22Rv1 (cell line): ENCODE measurements around the gene SLU7.

ENCODE experiments used
- H3K27ac ChIP-seq: fragments of 450-650 bp; 2 replicates; pipeline ENCODE4 v1.5.1; 2017
- ZFX ChIP-seq: fragments of 450-650 bp; IDR thresholded peaks from 2 replicates; pipeline ENCODE4 v1.6.1; 2017; ENCODE audit warnings: antibody characterized with exemption, borderline replicate concordance
- TF ChIP-seq, protein P1 (sequence below): fragments of 450-650 bp; IDR thresholded peaks from 2 replicates; pipeline ENCODE4 v1.5.1; 2017; ENCODE audit warnings: mild to moderate bottlenecking

The SLU7 gene

DNA sequence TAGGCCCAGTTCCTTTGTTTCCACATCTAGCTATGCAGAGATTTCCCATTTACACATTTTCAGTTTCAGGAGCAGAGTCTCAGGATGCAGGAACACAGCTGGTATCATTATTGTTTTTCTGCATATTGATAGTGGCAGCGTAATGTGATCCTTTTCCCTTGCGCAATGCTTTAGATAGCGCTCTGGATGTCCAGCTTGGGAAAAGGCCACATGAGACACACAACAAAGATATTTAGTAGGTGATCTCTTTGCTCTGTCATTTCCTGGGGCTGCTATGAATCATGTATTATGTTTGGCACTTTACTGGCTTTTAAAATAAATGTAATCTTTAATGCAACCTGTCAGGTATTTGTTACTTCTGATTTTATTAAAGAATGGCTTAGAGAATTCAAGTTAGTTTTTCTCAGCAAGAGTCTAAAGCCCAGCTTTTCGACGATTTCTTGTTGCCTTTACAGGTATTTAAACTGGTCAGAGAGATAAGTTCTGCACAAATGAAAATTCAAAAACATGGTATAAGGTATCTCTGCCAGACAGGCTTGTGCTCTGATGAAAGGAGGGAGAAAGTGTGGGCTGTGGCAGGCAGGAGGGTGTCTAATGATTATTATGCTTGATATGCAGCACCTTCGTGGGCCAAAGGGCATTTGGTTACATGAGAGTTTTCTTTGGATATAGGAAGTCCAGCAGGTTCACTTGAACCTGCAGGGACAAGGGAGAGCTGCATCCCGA lies 45.0 kb upstream of the SLU7 start:
- H3K27ac ChIP-seq = no peak overlapping the region
- TF ChIP-seq, protein P1, sequence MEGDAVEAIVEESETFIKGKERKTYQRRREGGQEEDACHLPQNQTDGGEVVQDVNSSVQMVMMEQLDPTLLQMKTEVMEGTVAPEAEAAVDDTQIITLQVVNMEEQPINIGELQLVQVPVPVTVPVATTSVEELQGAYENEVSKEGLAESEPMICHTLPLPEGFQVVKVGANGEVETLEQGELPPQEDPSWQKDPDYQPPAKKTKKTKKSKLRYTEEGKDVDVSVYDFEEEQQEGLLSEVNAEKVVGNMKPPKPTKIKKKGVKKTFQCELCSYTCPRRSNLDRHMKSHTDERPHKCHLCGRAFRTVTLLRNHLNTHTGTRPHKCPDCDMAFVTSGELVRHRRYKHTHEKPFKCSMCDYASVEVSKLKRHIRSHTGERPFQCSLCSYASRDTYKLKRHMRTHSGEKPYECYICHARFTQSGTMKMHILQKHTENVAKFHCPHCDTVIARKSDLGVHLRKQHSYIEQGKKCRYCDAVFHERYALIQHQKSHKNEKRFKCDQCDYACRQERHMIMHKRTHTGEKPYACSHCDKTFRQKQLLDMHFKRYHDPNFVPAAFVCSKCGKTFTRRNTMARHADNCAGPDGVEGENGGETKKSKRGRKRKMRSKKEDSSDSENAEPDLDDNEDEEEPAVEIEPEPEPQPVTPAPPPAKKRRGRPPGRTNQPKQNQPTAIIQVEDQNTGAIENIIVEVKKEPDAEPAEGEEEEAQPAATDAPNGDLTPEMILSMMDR = no peak
- no peak for TF ChIP-seq ZFX

DNA sequence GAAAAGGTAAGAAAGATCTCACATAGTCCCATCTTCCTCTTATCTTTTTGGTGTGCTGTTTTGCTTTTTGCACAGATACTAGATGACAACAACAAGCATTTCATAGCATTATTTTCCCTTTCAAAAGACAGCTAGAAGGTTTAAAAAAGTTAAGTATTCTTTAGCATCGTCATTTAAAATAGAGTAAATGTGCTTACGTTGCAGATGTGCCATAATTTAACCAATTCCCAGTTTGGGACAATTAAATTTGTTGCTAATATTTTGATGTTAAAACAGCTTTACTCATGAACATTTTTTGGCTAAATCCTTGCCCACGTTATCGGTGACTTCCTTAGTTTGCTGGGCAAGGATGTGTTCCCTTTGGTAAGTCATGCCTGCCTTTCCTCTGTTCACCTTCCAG lies 44.3 kb upstream of the SLU7 start:
- H3K27ac ChIP-seq = no peak overlapping the region
- TF ChIP-seq ZFX = no peak
- TF ChIP-seq, protein P1 = no peak

DNA sequence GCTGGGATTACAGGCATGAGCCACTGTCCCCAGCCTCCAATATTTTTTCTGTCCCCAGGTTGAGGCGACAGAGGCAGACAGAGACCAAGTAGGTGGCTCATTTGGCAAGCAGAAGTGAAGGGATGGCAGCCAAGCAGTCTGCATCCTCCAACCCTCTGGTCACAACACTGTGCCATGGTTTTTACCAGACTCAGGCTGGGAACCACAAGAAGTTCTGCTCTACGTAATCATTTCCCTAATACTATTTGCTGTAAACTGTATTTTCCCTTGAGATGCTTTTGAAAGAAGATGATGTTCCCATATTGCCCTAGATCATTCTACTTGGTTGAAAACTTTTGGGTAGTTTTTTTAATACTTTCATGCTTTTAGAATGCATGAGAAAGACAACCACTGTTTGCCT lies 43.3 kb upstream of the SLU7 start:
- no peak for TF ChIP-seq ZFX
- TF ChIP-seq, protein P1 = no peak
- H3K27ac ChIP-seq = no peak overlapping the region

DNA sequence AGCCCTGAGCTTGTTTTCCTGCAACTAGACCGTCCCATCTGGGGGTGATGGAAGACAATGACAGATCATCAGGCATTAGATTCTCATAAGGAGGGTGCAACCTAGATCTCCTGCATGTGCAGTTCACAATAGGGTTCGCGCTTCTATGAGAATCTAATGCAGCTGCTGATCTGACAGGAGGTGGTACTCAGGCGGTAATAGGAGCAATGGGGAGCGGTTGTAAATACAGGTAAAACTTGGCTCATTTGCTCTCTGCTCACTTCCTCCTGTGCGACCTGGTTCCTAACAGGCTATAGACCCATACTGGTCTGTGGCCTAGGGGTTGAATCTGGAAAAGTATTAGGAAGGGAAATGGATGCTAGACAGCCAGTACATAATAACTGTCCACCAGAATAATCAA lies 42.5 kb upstream of the SLU7 start:
- H3K27ac ChIP-seq = no peak overlapping the region
- TF ChIP-seq, protein P1 = no peak
- no peak for TF ChIP-seq ZFX

DNA sequence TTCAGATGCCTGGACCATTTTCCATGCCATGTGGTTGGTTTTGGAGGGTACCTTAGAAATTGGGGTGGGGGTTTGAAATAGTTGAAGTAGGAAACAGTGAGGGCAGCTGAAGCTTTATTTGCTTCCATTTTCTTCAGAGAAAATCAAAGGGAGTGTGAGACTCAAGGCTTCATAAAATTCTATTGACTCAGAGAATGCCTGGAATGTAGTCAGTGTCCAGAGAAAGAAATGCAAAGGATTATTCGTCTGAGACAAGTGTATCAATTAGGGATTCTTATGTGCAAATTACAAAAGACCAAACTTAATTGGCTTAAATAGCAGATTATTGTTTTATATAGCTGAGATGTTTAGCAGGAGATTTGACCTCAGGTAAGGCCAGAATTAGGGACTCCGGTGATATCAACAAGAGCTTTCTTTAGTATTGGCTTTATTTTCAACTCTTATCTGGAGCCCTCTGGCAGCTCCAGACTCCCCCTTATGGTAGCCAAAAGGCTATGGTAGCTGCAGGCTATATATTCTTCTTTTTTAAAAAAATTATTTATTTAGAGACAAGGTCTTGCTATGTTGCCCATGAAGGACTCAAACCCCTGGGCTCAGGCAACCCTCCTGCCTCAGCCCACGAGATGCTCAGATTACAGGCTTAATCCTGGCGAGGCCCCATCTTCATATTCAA lies 41.6 kb upstream of the SLU7 start:
- no peak overlapping the region for H3K27ac ChIP-seq
- TF ChIP-seq ZFX = no peak
- TF ChIP-seq, protein P1 = no peak

DNA sequence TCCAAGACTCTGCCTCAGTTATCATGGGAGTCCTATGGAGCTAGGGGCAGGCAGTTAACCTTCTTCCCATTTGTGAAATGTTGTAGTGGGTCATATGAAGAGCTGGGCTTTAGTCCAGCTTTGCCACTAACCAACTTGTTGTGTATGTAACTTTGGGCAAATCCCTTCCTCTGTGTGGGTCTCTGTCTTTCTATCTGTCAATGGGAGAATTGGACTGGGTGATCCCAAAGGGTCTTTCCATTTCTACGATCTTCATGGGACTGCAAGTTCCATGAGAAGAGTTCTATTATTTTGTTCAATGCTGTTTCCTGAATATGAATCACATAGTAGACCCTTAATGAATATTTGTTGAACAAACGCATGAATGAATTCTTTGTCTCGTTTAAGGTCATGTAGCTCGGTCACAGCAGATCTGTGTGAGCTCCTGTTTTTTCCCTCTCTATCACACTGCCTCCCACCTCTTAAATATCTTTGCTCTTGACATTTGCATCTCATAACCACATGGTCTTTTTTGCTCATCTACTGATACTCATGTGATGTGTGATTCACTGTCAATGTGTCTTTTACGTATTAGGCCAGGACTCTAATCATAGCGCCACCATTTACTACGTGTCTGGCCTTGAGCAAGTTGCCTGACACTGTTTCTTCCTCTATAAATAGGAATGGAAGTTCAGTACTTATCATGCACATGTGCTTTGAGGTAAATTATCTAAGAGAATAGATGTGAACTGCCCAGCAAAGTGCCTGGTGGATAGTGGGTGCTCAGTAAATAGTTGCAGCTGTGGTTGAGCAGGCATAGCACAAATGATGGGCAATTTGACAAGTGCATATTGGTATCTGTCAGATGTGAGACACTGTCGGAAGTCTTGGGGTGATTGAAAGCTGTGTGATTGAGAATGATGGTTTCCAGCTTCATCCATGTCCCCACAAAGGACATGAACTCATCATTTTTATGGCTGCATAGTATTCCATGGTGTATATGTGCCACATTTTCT lies 40.2 kb upstream of the SLU7 start:
- TF ChIP-seq, protein P1 = no peak
- no peak for TF ChIP-seq ZFX
- H3K27ac ChIP-seq = no peak overlapping the region

DNA sequence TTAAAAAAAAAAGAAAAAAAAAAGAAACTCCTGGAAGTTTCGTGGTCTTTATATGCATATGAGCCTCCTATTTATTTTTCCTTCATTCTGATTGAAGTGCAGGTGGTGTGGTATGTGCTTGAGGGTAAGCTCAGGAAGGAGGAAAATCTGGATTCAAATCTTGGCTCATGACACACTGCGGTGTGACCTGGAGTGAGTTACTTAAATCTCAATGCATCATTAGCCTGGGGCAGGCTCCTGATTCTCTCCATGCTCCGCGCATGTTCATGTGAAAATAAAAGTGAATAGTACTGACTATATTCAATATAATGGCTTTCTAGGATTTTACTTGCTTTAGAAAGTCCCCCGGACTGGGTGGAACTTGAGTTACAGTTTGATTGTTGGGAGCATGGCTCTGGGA lies 38.4 kb upstream of the SLU7 start:
- H3K27ac ChIP-seq = no peak overlapping the region
- TF ChIP-seq, protein P1 = no peak
- no peak for TF ChIP-seq ZFX
